HepG2 (cell line): ENCODE data around the gene CIROP. TPM values are rescaled to one million over a fixed set of nuclear protein-coding genes. Genes with fewer than 3 reads are reported as not detected.

Source experiments
- CBX5 ChIP-seq: sonication (generic); formaldehyde crosslinking; IDR thresholded peaks from 2 replicates; pipeline ENCODE4 v1.4.0; 2020; ENCODE audit warnings: missing genetic modification reagents, borderline replicate concordance
- RFX5 ChIP-seq: IDR thresholded peaks from 2 replicates; pipeline ENCODE4 v1.6.1; 2011; ENCODE audit warnings: low read depth, low read length, improper control_type of control experiment
- polyA plus RNA-seq, 8 experiments: library from polyadenylated mRNA; depleted of rRNA in 3 of 8; stranded (reverse) in 7 of 8; unstranded in 1 of 8; fragments of >200 nt; fragmentation: Illumina TruSeq in 4 of 8; extraction: Trizol in 4 of 8; gene quantifications; 2 replicates each; pipeline versions ENCODE4 v1.2.1 to v1.2.3, GENCODE V29; 2011 to 2016; ENCODE audit warnings: low read depth in 4 of 8, missing spikeins in 1 of 8, mixed read lengths in 1 of 8; ENCODE audit not compliant: insufficient read depth in 1 of 8
- total RNA-seq, 5 experiments: library from RNA; depleted of rRNA; stranded (reverse); fragments of >200 nt; fragmentation: Illumina TruSeq; extraction: Trizol; gene quantifications; 2 replicates each; pipeline ENCODE4 v1.2.3, GENCODE V29; 2016; ENCODE audit warnings: low read depth in 1 of 5
- TF ChIP-seq, protein P1 (sequence below): IDR thresholded peaks from 2 replicates; pipeline ENCODE4 v1.6.1; 2018; ENCODE audit warnings: missing genetic modification reagents, mild to moderate bottlenecking, missing compliant biosample characterization
- TF ChIP-seq, protein P2 (sequence below): IDR thresholded peaks from 2 replicates; pipeline ENCODE4 v1.6.1; 2016; ENCODE audit warnings: low read depth, control low read depth
- TF ChIP-seq, protein P3 (sequence below): sonication (generic); formaldehyde crosslinking; IDR thresholded peaks from 2 replicates; pipeline ENCODE4 v1.5.1; 2020; ENCODE audit warnings: missing genetic modification reagents, mild to moderate bottlenecking, borderline replicate concordance

Gene CIROP
- total and polyA plus RNA-seq, 2 of the 13 experiments (the other 11 are each of a cell fraction or from before 2014, with no cell fraction given): 0.07 TPM; not detected in 1

DNA sequence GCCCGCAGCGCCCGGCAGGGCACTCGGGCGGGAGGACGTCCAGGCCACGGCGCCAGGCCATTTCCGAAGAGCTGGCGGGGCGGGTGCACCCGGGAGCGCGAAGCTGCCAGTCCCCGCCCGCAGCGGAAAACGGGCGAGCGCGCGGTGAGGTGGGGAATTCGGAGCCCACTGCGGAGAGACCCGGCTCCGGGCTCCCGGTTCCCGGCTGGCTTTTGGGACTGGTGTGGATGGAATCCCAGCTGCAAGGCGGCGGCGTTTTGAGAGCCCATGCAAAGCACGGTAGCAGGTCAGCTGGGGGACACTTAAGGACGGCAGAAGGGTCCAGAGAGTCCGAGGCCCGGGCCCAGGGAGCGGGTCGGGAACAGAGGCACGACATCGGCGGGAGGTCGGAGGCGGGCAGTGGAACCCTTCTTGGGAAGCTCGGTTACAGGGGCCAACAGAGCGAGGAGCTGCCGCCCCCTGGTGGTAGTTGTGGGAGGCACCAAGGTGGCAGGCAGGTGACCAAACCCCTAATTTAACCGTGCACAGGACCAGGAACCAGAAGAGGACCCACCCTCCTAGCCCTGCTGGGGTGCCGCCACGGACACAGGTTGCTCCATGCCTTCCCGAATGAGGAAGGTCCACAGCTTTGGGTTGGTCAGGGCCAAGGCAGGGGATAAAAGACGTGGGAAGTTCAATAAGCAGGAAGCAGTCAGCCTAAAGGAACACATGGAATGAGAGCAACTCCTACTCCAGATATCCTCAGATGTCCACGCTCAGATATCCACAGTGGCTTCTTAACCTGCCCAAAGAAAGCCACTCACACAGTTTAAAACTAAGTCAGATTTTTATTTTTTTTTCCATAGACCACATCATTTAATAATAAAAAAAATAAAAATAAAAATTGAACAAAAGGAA lies 46.8 kb downstream of the CIROP start (continued):
- TF ChIP-seq RFX5 (0 out of 2 replicates have a peak, but pooled peaks have one; percentile 32), CBX5 (0 out of 2 replicates have a peak, but pooled peaks have one; percentile 76)
- TF ChIP-seq, protein P1, sequence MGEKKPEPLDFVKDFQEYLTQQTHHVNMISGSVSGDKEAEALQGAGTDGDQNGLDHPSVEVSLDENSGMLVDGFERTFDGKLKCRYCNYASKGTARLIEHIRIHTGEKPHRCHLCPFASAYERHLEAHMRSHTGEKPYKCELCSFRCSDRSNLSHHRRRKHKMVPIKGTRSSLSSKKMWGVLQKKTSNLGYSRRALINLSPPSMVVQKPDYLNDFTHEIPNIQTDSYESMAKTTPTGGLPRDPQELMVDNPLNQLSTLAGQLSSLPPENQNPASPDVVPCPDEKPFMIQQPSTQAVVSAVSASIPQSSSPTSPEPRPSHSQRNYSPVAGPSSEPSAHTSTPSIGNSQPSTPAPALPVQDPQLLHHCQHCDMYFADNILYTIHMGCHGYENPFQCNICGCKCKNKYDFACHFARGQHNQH (CRISPR knock-in tag): peak; percentile 95
- TF ChIP-seq, protein P2, sequence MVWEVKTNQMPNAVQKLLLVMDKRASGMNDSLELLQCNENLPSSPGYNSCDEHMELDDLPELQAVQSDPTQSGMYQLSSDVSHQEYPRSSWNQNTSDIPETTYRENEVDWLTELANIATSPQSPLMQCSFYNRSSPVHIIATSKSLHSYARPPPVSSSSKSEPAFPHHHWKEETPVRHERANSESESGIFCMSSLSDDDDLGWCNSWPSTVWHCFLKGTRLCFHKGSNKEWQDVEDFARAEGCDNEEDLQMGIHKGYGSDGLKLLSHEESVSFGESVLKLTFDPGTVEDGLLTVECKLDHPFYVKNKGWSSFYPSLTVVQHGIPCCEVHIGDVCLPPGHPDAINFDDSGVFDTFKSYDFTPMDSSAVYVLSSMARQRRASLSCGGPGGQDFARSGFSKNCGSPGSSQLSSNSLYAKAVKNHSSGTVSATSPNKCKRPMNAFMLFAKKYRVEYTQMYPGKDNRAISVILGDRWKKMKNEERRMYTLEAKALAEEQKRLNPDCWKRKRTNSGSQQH: no peak; the same call in 1 of the 2 replicates
- TF ChIP-seq, protein P3, sequence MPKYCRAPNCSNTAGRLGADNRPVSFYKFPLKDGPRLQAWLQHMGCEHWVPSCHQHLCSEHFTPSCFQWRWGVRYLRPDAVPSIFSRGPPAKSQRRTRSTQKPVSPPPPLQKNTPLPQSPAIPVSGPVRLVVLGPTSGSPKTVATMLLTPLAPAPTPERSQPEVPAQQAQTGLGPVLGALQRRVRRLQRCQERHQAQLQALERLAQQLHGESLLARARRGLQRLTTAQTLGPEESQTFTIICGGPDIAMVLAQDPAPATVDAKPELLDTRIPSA (CRISPR knock-in tag): no peak
